SIG-M5 (cell line): ENCODE measurements around the gene TMEM175.
"Not testable (repeated sequence)": the region's sequence is repeated elsewhere in the genome, so short reads cannot be mapped to it uniquely, and the experiment has no call there.

Source experiments
- DNase-seq: peaks from one replicate; lab custom pipeline; 2025; lab: John Stamatoyannopoulos, UW

Gene TMEM175

DNA sequence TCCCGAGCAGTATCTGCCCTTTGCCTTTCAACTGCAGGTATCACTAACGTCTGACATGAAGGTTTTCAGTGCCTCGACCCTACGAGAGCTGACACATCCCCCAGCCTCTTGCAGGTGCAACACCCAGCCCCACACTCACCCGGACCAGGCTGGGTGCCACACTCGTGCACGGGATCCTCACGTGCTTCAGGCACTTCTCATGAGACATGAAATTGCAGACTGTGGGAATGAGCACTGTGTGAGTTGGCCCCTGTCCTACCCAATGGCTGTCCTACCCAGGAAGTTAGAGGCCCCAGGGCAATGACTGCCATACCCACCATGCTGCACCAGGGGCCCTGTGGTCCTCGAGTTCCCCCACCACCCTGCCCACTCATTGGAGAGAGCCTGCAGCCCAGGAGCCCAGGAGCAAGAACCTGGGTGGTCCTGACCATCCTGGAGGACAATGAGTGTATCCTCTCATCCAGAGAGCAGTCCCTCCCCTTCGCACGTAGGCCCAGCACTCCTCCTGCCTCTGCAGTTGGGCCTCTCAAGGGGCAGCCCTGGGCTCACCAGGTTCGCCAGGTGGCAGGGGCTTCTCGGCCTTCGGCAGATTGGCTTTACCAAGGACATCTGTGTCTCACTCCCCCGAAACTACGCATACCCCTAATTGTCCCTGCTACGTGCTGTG lies 38.7 kb downstream of the TMEM175 start:
- no peak for DNase-seq

GRCh38 chr4:971666-972500 lies 39.6 kb downstream of the TMEM175 start:
- no peak for DNase-seq

DNA sequence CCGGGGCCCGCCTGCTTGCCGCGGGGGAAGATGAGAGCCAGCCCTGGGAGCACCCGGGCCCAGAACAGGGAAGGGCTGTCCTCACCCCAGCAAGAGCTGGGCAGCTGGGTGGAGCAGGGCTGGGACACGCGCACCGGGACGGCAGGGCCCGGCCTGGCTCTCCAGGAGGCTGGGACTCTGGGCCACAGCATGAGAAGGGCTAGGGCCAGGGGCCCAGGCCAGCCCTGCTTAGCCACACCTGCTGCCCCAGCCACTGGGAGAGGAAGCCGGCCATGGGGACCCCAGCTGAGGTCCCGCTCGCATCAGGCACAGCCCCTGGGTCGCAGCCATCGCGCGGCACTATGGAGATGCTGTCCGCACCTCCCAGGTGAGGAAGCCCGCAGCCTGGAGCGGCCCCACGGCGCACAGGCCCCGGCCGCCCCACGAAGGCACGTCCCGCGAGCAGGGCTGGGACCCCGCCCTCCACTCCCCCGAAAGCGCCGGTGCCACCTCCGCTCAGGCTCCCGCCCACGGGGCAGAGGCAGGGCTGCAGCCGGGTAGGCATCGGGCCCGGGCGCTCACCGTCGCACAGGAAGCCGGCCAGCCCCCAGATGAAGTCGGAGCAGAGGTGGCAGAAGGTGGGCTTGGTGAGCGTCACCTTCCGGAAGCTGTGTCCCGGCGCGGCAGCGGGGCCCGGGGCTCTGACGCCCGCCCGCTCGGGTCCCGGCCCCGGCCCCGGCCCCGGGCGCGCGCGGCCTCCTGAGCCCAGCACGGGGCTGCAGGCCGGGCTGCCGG lies 40.6 kb downstream of the TMEM175 start:
- no peak for DNase-seq

DNA sequence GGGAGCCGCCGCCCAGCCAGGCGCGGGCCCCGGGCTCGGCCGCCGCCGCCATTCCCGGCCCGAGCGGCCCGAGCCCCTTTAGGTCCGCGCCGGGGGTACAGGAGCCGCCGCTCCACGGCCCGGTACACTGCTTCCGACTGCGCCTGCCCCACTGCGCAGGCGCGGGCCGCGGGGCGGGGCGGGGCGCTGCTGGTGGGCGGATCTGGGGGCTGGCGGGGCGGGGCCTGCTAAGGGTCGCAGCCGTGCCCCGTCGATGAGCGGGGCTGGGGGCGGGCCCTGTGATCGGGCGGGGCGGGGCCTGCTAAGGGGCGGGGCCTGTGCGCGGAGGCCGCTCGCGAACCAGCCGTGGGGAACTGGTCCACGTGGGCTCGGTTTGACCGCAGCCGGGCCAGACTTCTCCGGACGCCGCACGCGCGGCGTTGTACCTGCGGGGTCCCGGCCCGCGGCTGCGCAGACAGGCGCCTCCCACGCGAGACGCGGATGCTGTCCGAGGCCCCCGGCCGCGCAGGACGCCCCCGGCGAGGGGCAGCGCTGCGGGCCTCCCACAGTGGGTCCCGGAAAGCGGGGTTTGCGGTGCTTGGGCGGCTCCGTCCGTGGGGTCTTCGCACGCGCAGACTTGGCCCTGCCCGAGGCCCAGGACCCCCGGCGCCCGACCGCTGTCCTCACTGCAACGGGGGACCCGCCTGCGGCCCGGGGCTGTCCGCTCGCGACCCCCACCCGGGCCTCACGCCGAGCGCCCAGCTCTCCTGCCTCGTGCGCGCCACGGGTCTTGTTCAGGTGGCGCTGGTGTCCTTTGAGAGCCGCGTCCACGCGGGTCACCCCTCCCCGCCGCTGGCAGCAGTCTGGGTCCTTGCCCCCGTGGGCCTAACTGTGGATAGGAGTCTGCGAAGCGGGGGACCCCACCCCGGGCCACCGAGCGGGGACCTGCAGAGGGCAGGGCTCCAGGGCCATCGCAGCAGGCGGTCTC lies 41.5 kb downstream of the TMEM175 start, which contains the start of gene DGKQ:
Gene DGKQ, minus strand, starts transcription at position 139 of the 967 bp plus-strand sequence. Its CDS starts 87 bp downstream, at position 52.
- DNase-seq, result no peak

GRCh38 chr4:974668-975067 lies 42.4 kb downstream of the TMEM175 start:
- no peak for DNase-seq

GRCh38 chr4:976016-976415 lies 43.8 kb downstream of the TMEM175 start:
- not testable (repeated sequence) for DNase-seq

DNA sequence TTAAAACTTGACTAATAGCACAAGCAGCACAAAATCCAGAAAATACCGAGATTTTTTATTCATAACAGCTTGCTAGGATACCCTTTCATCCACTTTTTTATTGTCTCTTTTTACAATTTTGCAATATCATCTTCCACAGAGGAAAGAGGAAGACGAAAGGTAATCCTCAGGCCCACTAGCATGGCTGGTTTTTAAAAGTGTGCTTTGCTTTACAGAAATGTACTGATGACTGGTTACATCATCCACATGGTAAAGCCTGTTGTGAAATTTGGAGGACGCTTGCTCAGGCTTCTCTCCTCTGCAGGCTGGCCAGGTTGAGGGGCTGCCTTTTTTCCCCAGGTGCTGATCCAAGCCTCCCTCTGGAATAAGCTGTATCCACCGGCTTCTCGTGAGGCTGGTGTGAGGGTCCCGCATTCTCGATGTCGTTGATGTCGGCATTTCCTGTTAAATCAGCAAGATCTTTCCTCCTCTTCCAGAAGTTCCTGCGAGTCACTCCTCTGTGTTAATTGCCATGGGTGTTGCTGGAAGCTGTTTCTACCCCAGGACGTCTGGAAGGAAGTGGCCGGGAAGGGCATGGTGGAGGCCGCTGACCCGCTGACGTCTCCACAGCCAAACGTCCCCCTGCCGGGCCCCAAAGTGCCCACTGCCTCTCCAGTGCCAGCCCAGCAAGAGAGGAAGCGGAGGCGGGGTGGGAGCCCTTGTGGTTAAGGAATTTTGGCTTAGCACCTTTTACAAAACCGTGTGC lies 46.9 kb downstream of the TMEM175 start:
- peak; percentile 67 for DNase-seq

DNA sequence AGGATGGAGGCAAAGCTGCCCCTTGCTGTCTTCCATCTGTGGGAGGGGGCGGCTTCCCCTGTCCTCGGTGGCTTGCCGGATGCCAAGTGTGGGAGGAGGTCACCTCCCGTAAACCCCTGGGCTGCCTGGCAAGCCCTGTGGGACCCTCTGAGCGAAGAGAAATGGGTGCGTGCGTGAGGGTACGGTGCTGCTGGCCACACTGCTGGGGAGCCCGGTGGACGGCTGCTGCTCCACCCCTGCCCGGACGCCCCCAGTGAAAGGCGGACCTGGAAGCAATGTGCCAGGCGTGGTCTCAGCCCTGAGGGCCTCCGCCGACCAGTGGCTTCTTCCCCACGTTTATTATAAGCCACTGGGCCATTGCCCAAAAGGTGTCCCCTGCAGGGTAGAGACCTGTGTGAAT lies 50.0 kb downstream of the TMEM175 start:
- no peak for DNase-seq

GRCh38 chr4:982814-983213 lies 50.6 kb downstream of the TMEM175 start:
- DNase-seq, result no peak

DNA sequence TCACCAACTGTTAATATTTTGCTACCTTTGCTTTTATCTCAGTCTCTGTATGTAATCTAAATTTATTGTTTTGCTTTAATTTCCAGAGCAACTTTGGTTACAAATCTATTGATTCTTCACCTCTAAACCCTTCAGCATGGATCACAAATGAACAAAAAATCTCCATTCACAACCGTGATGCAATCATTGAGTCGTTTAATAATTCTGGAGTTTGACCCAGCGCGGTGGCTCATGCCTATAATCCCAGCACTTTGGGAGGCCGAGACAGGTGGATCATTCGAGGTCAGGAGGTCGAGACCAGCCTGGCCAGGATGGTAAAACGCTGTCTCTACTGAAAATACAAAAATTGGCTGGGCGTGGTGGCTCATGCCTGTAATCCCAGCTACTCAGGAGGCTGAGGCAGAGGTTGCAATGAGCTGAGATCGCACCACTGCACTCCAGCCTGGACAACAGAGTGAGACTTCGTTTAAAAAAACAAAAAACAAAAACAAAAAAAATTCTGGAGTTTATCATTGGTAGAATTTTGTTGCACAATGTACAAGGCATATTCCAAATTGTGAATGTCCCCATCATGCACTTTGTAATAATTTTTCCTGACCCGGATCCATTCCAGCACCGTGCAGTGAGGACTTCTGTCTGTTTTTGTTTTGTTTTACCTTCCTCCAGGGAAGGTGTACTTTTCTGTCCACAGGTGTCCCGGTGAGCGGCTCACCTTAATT lies 52.2 kb downstream of the TMEM175 start:
- DNase-seq, result no peak

DNA sequence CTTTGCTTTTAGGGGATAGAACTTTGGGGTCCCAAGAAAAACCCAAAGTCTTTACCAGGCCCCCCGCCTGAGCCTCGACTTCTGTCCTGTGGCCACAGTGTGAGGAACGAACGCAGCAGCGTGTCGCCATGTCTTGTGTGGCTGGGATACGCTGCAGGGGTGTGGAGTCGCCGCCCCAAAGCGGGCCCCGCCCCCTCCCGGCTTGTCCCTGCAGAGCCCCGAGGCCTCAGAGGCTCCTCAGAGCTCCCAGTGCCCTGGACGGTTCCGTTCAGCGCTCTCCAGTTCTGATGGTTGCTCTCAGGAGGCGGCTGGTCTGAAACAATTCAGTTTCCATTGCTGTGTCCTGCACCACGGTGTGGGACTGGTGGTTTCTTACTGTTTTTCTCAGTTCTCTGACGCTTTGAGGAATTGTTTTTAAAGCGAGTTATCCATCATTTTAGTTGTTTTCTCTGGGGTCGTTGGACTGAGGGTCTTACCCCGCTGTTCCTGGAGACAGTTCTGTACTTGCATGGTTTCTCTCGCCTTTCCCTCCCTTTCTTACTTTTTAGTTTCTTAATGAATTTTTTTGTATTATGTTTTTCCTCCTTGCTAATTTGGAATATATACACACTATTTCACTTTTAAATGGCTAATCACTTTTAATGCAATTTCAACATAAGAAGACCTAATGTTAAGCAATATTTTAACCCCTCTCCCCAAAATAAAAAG lies 53.0 kb downstream of the TMEM175 start:
- no peak for DNase-seq

GRCh38 chr4:986428-986878 lies 54.2 kb downstream of the TMEM175 start:
- DNase-seq, result no peak

DNA sequence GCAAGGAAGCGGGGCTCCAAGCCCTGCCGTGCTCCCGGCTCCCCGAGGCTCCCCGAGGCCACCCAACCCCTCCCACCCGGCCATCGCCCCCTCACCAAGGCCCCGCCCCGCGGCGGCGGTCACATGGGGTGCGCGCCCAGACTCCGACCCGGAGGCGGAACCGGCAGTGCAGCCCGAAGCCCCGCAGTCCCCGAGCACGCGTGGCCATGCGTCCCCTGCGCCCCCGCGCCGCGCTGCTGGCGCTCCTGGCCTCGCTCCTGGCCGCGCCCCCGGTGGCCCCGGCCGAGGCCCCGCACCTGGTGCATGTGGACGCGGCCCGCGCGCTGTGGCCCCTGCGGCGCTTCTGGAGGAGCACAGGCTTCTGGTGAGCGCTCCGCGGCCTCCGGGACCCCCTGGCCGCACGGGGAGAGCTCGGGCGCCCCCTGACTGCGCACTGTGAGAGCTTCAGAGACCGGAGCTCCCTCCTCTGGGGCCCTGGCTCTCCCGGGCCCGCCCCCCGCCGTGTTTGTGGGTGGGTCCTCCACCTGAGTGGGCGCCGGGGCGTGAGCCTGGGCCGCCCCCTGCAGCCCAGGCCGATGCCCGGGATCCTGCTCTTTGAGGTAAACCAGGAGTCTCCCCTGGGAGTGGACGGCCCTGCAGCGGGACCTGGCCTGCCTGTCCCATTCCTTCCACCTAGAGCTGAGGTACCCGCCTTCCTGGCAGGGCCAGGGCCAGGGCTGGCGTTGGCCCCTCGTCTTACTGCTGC lies 54.8 kb downstream of the TMEM175 start, which contains the start of gene IDUA:
Gene IDUA, plus strand, starts transcription at position 166 of the 745 bp plus-strand sequence. Its CDS starts 41 bp downstream, at position 207.
- DNase-seq, result no peak

DNA sequence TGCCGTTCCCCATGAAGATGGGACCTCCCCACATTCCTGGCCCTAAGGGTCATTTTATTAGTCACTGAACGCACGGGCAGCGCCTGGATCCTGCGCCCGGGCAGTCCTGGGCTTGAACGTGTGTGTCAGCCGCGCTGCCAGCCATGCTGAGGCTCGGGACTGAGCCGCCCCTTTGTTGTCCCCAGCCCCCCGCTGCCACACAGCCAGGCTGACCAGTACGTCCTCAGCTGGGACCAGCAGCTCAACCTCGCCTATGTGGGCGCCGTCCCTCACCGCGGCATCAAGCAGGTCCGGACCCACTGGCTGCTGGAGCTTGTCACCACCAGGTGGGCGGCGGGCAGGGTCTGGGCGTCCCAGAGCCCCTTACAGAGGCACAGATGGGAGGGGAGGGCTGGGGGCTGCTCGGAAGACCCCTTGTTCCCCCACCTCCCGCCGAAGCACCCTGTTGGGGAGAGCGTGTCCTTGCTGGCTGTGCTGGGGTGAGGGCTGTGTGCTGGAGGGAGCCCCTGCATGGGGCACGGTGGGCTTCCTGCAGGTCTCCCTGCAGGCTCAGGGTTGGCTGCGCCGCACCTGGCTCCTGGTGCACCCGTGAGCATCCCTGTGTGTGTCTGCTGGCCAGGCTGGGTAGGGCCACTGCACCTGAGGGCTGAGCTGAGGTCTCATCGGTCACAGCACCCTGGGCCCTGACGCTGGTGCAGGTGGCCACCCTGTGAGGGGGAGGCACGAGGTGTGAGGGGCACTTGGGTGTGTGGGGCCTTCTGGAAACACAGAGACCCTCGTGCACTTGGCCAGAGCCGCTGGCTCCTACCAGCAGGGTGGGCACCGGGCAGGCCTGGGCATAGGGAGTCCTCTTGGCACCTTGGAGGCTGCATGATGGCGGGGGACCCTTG lies 55.6 kb downstream of the TMEM175 start:
- no peak for DNase-seq

- no peak for DNase-seq
Measured at GRCh38 chr4:988726-989721, 56.8 kb downstream of the TMEM175 start.
